ENCODE data around the gene GALNT8. TPM values are rescaled to one million over a fixed set of nuclear protein-coding genes. Genes with fewer than 3 reads are reported as not detected.

GALNT8 gene
- total RNA-seq, 2 experiments from 2014 or later: 0.21 to 0.27 TPM

DNA sequence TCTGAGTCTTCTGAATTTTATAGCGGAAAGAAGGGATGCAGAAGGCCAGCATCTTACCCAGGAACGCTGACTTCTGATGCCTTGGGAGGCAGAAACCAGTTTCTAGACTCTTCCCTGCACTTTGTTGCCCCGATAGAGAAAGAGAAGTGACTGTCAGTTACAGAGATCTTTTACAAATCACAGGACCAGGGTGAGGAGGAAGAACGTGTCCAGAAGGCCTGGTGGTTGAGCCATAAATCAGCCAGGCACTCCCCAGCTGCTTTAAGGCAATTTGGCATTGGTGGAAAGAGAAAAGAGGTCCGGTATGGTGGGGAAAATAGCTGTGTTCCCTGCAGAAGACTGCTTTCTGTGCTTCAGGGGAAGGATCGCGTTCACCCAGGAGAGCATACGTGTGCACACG lies 100.8 kb downstream of the GALNT8 start:
- ChIA-PET POLR2A (no interaction called here), CTCF (no interaction called here)

Other genes starting within 250 kb of the GALNT8 start
- gene RAD51AP1, start 181.5 kb upstream of the GALNT8 start, total RNA-seq: 10 to 100 TPM; 30.0 to 31.7 TPM
- gene DYRK4, start 158.2 kb upstream of the GALNT8 start, total RNA-seq: 10 to 100 TPM; 29.2 to 31.2 TPM
- 1 to 10 TPM; 2.0 to 2.9 TPM for gene AKAP3, start 71.3 kb upstream of the GALNT8 start, total RNA-seq
- 100 to 1,000 TPM; 147 to 152 TPM for gene NDUFA9, start 71.3 kb upstream of the GALNT8 start, total RNA-seq
- gene KCNA1, start 189.5 kb downstream of the GALNT8 start, total RNA-seq: not detected

Data from activated CD8-positive, alpha-beta memory T cell treated with anti-CD3 and anti-CD28 coated beads for 36 hours (primary cell).